ENCODE measurements around the gene ZMYND11.
A peak's percentile ranks its signal among the peaks of the same experiment; 100 is the strongest.
"Not testable (repeated sequence)": the region's sequence is repeated elsewhere in the genome, so short reads cannot be mapped to it uniquely, and the experiment has no call there.

The ZMYND11 gene

GRCh38 chr10:260819-261429, 125.7 kb downstream of the ZMYND11 start:
- DNase-seq (ENCODE audit: insufficient read length) = no peak
- FAIRE-seq = no peak
- TF ChIP-seq TAF1 (IDR thresholded peaks at IDR 0.05; ENCODE audit: borderline replicate concordance, low read depth, low read length) (no peak), POLR2A (IDR thresholded peaks at IDR 0.05; ENCODE audit: low read depth, low read length) (no peak), POLR2AphosphoS5 (IDR thresholded peaks at IDR 0.05; ENCODE audit: low read depth, low read length) (no peak)

DNA sequence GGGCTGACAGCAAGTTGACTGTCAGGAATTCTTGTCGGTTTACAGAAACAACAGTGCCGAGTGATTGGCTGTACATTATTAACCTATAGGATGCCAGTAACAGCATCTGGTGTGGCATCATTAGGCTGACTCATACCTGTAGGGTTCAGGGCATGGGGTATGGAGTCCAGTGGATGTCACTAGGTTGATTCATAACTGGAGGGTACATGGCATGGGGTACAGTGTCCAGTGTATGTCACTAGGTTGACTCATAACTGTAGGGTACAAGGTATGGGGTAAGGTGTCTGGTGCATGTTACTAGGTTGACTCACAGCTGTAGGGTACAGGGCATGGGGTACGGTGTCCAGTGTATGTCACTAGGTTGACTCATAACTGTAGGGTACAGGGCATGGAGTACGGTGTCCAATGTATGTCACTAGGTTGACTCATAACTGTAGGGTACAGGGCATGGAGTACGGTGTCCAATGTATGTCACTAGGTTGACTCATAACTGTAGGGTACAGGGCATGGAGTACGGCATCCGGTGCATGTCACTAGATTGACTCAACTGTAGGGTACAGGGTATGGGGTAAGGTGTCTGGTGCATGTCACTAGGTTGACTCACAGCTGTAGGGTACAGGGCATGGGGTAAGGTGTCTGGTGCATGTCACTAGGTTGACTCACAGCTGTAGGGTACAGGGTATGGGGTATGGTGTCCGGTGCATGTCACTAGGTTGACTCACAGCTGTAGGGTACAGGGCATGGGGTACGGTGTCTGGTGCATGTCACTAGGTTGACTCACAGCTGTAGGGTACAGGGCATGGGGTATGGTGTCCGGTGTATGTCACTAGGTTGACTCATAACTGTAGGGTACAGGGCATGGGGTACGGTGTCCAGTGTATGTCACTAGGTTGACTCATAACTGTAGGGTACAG, 129.2 kb downstream of the ZMYND11 start:
- not testable (repeated sequence) for FAIRE-seq; DNase-seq (ENCODE audit: insufficient read length)

- peak; percentile 95 for FAIRE-seq
Observed at GRCh38 chr10:265074-265440, 129.8 kb downstream of the ZMYND11 start.

DNA sequence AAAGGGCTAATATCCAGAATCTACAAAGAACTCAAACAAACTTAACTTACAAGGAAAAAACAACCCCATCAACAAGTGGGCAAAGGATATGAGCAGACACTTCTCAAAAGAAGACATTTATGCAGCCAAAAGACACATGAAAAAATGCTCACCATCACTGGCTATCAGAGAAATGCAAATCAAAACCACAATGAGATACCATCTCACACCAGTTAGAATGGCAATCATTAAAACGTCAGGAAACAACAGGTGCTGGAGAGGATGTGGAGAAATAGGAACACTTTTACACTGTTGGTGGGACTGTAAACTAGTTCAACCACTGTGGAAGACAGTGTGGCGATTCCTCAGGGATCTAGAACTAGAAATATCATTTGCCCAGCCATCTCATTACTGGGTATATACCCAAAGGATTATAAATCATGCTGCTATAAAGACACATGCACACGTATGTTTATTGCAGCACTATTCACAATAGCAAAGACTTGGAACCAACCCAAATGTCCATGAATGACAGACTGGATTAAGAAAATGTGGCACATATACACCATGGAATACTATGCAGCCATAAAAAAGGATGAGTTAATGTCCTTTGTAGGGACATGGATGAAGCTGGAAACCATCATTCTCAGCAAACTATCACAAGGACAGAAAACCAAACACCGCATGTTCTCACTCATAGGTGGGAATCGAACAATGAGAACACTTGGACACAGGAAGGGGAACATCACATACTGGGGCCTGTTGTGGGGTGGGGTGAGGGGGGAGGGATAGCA, 130.7 kb downstream of the ZMYND11 start:
- not testable (repeated sequence) for FAIRE-seq; DNase-seq (ENCODE audit: insufficient read length)

More at GRCh38 chr10:265074-265440, 129.8 kb downstream of the ZMYND11 start:
- DNase-seq (ENCODE audit: insufficient read length) = not testable (repeated sequence)

- DNase-seq (ENCODE audit: insufficient read length) = no peak
- TF ChIP-seq POLR2AphosphoS5 (IDR thresholded peaks at IDR 0.05; ENCODE audit: low read depth, low read length) = no peak
- TF ChIP-seq TAF1 (IDR thresholded peaks at IDR 0.05; ENCODE audit: borderline replicate concordance, low read depth, low read length) = no peak
- TF ChIP-seq POLR2A (IDR thresholded peaks at IDR 0.05; ENCODE audit: low read depth, low read length) = no peak
- no peak for FAIRE-seq
Observed at GRCh38 chr10:266974-267425, 131.7 kb downstream of the ZMYND11 start.

GRCh38 chr10:267705-268104, 132.4 kb downstream of the ZMYND11 start:
- TF ChIP-seq POLR2A (IDR thresholded peaks at IDR 0.05; ENCODE audit: low read depth, low read length) (no peak), POLR2AphosphoS5 (IDR thresholded peaks at IDR 0.05; ENCODE audit: low read depth, low read length) (no peak), TAF1 (IDR thresholded peaks at IDR 0.05; ENCODE audit: borderline replicate concordance, low read depth, low read length) (no peak)
- DNase-seq (ENCODE audit: insufficient read length) (no peak), FAIRE-seq (no peak)

DNA sequence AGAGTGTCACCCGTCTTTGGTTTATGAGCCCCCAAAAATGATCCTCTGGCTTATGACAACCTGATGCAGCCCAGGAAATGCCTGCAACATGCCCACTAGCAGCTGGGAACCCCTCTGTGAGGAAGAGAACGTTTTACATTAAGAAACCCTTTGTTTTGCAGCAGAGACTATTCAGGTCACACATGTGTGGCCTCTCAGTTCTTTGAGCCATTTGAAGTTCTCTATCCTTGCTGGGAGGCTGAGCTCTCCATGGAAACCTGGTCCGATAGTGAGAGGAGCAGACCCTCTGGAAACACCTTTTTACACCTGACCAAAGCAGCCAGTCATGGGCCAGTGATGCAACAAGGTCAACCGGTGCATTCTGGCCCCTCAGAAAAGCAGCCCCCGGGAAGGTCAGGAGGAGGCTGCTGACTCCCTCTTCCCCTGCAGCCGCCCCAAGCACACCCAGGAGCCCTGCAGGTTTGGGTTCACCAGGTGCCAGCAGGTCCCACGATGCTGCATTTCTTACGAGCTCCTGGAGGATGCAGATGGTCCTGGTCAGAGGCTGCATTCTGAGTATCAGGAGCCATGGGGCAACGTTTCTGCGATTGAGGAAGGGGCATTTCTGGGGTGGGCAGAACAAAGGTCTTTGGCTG, 134.3 kb downstream of the ZMYND11 start:
- no peak for FAIRE-seq
- DNase-seq (ENCODE audit: insufficient read length) = no peak
- TF ChIP-seq POLR2A (IDR thresholded peaks at IDR 0.05; ENCODE audit: low read depth, low read length) (no peak), POLR2AphosphoS5 (IDR thresholded peaks at IDR 0.05; ENCODE audit: low read depth, low read length) (no peak), TAF1 (IDR thresholded peaks at IDR 0.05; ENCODE audit: borderline replicate concordance, low read depth, low read length) (no peak)

DNA sequence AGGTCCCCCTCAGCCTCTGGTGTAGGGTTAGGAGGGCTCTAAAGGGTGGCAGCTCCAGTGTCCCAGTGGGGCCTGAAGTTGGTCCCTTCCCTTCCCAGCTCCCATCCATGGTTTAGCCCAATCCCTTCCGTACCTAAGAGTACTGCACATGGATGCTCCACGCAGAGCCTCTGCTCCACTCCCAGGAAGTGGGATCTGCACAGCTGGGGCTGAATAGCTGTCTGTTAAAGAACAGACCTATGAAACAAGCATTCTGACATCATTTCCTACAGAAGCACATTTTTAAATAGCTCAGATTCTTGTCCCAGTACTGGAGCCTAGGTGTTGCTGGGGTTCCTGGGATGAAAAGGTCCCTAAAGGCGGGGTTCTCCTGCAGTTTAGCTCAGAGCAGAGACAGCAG, 135.9 kb downstream of the ZMYND11 start:
- TF ChIP-seq TAF1 (IDR thresholded peaks at IDR 0.05; ENCODE audit: borderline replicate concordance, low read depth, low read length) (no peak), POLR2AphosphoS5 (IDR thresholded peaks at IDR 0.05; ENCODE audit: low read depth, low read length) (no peak), POLR2A (IDR thresholded peaks at IDR 0.05; ENCODE audit: low read depth, low read length) (no peak)
- FAIRE-seq (no peak), DNase-seq (ENCODE audit: insufficient read length) (no peak)

GRCh38 chr10:271722-272121, 136.5 kb downstream of the ZMYND11 start:
- TF ChIP-seq POLR2A (IDR thresholded peaks at IDR 0.05; ENCODE audit: low read depth, low read length) (no peak), POLR2AphosphoS5 (IDR thresholded peaks at IDR 0.05; ENCODE audit: low read depth, low read length) (no peak), TAF1 (IDR thresholded peaks at IDR 0.05; ENCODE audit: borderline replicate concordance, low read depth, low read length) (no peak)
- DNase-seq (ENCODE audit: insufficient read length) = no peak
- FAIRE-seq = no peak

GRCh38 chr10:273088-273487, 137.8 kb downstream of the ZMYND11 start:
- no peak for DNase-seq (ENCODE audit: insufficient read length)
- no peak for FAIRE-seq

DNA sequence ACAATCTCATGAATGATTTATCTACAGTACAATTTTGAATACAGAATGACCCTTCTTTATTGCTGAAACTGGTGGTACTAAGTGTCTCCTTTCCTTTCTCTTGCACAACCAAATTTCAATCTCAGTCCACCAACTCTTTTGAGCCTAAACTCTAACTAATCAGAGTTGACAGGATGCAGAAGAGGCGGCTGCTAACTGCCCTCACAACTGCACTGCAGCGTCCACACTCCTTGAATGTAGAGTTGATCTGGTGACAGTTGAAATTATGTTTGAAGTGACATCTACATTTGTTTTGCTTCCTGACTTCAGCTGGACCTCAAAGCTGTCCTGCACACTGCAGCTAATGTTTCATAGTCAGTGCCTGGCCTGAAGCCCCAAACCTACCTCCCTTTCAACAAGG, 139.6 kb downstream of the ZMYND11 start:
- no peak for FAIRE-seq
- no peak for DNase-seq (ENCODE audit: insufficient read length)
- TF ChIP-seq POLR2AphosphoS5 (IDR thresholded peaks at IDR 0.05; ENCODE audit: low read depth, low read length) = no peak
- TF ChIP-seq TAF1 (IDR thresholded peaks at IDR 0.05; ENCODE audit: borderline replicate concordance, low read depth, low read length) = no peak
- TF ChIP-seq POLR2A (IDR thresholded peaks at IDR 0.05; ENCODE audit: low read depth, low read length) = no peak

More at GRCh38 chr10:273088-273487, 137.8 kb downstream of the ZMYND11 start:
- TF ChIP-seq TAF1 (IDR thresholded peaks at IDR 0.05; ENCODE audit: borderline replicate concordance, low read depth, low read length) (no peak), POLR2A (IDR thresholded peaks at IDR 0.05; ENCODE audit: low read depth, low read length) (no peak), POLR2AphosphoS5 (IDR thresholded peaks at IDR 0.05; ENCODE audit: low read depth, low read length) (no peak)

Data from GM12892 (cell line).